Measurements from ENCODE around the gene RRAGC.
"Not testable (repeated sequence)": the region's sequence is repeated elsewhere in the genome, so short reads cannot be mapped to it uniquely, and the experiment has no call there.

The RRAGC gene

GRCh38 chr1:38848071-38848470 is 11.5 kb downstream of the RRAGC start:
- Histone ChIP-seq H3K4me3 (ENCODE audit: low read length, poor library complexity, severe bottlenecking) (no peak overlapping the region), H3K79me2 (ENCODE audit: insufficient read depth, low read length) (no peaks in the 10 kb centered on the region), H3K27me3 (ENCODE audit: insufficient read depth, low read length, poor library complexity, severe bottlenecking) (no peaks in the 10 kb centered on the region), H3K36me3 (ENCODE audit: insufficient read depth, low read length) (peaks cover 23% of the 10 kb centered on the region; the same call in 1 of the 2 replicates), H3K4me1 (ENCODE audit: insufficient read depth, low read length, poor library complexity, severe bottlenecking) (no peaks in the 10 kb centered on the region), H3K9me2 (replicated peaks; ENCODE audit: low read depth, low read length) (no peaks in the 10 kb centered on the region), H4K20me1 (ENCODE audit: insufficient read depth, low read length, poor library complexity, severe bottlenecking) (no peaks in the 10 kb centered on the region), H3K9ac (ENCODE audit: low read depth, low read length, poor library complexity, severe bottlenecking) (no peak overlapping the region), H3K9me3 (ENCODE audit: insufficient read depth, low read depth, low read length) (no peaks in the 10 kb centered on the region), H3F3A (ENCODE audit: low read depth) (peaks cover 3% of the 10 kb centered on the region; the same call in 1 of the 2 replicates), H2AFZ (ENCODE audit: low read length) (no peak overlapping the region), H3K4me2 (ENCODE audit: low read depth, low read length, poor library complexity, severe bottlenecking) (no peak overlapping the region)
- no peak for TF ChIP-seq EZH2phosphoT487 (IDR thresholded peaks at IDR 0.05; ENCODE audit: borderline replicate concordance)
- TF ChIP-seq CTCF (conservative IDR thresholded peaks at IDR 0.05; ENCODE audit: low read length) = no peak

- H3K27me3 ChIP-seq (ENCODE audit: insufficient read depth, low read length, poor library complexity, severe bottlenecking) = no peaks in the 10 kb centered on the region
- no peaks in the 10 kb centered on the region for H3K9me3 ChIP-seq (ENCODE audit: insufficient read depth, low read depth, low read length)
- no peaks in the 10 kb centered on the region for H3K9me2 ChIP-seq (replicated peaks; ENCODE audit: low read depth, low read length)
- H3K4me1 ChIP-seq (ENCODE audit: insufficient read depth, low read length, poor library complexity, severe bottlenecking) = no peaks in the 10 kb centered on the region
- no peaks in the 10 kb centered on the region for H3K79me2 ChIP-seq (ENCODE audit: insufficient read depth, low read length)
- H3K9ac ChIP-seq (ENCODE audit: low read depth, low read length, poor library complexity, severe bottlenecking) = no peak overlapping the region
- H3F3A ChIP-seq (ENCODE audit: low read depth) = no peaks in the 10 kb centered on the region
- no peak overlapping the region for H3K4me3 ChIP-seq (ENCODE audit: low read length, poor library complexity, severe bottlenecking)
- no peak overlapping the region for H3K4me2 ChIP-seq (ENCODE audit: low read depth, low read length, poor library complexity, severe bottlenecking)
- no peaks in the 10 kb centered on the region for H4K20me1 ChIP-seq (ENCODE audit: insufficient read depth, low read length, poor library complexity, severe bottlenecking)
- no peak overlapping the region for H2AFZ ChIP-seq (ENCODE audit: low read length)
- TF ChIP-seq EZH2phosphoT487 (IDR thresholded peaks at IDR 0.05; ENCODE audit: borderline replicate concordance) (no peak), CTCF (conservative IDR thresholded peaks at IDR 0.05; ENCODE audit: low read length) (no peak)
- peaks cover 29% of the 10 kb centered on the region; the same call in 1 of the 2 replicates for H3K36me3 ChIP-seq (ENCODE audit: insufficient read depth, low read length)
Observed at GRCh38 chr1:38846210-38846609, 13.4 kb downstream of the RRAGC start.

GRCh38 chr1:38845088-38845487 is 14.5 kb downstream of the RRAGC start:
- not testable (repeated sequence) for H4K20me1 ChIP-seq (ENCODE audit: insufficient read depth, low read length, poor library complexity, severe bottlenecking); H3K4me3 ChIP-seq (ENCODE audit: low read length, poor library complexity, severe bottlenecking); H3K9ac ChIP-seq (ENCODE audit: low read depth, low read length, poor library complexity, severe bottlenecking); H2AFZ ChIP-seq (ENCODE audit: low read length); H3K4me1 ChIP-seq (ENCODE audit: insufficient read depth, low read length, poor library complexity, severe bottlenecking); H3K9me3 ChIP-seq (ENCODE audit: insufficient read depth, low read depth, low read length); H3K9me2 ChIP-seq (replicated peaks; ENCODE audit: low read depth, low read length); H3F3A ChIP-seq (ENCODE audit: low read depth); H3K79me2 ChIP-seq (ENCODE audit: insufficient read depth, low read length); H3K4me2 ChIP-seq (ENCODE audit: low read depth, low read length, poor library complexity, severe bottlenecking); H3K27me3 ChIP-seq (ENCODE audit: insufficient read depth, low read length, poor library complexity, severe bottlenecking)
- peaks cover 28% of the 10 kb centered on the region; the same call in 1 of the 2 replicates for H3K36me3 ChIP-seq (ENCODE audit: insufficient read depth, low read length)

GRCh38 chr1:38840281-38840680 is 19.3 kb downstream of the RRAGC start:
- H3K27me3 ChIP-seq (ENCODE audit: insufficient read depth, low read length, poor library complexity, severe bottlenecking) = no peaks in the 10 kb centered on the region
- H3K4me2 ChIP-seq (ENCODE audit: low read depth, low read length, poor library complexity, severe bottlenecking) = no peak overlapping the region
- H3K9me3 ChIP-seq (ENCODE audit: insufficient read depth, low read depth, low read length) = no peaks in the 10 kb centered on the region
- no peak for TF ChIP-seq CTCF (conservative IDR thresholded peaks at IDR 0.05; ENCODE audit: low read length)
- TF ChIP-seq EZH2phosphoT487 (IDR thresholded peaks at IDR 0.05; ENCODE audit: borderline replicate concordance) = no peak
- H3K9me2 ChIP-seq (replicated peaks; ENCODE audit: low read depth, low read length) = no peaks in the 10 kb centered on the region
- H3K36me3 ChIP-seq (ENCODE audit: insufficient read depth, low read length) = peaks cover 45% of the 10 kb centered on the region; the same call in 1 of the 2 replicates
- H3K4me3 ChIP-seq (ENCODE audit: low read length, poor library complexity, severe bottlenecking) = no peak overlapping the region
- H3K4me1 ChIP-seq (ENCODE audit: insufficient read depth, low read length, poor library complexity, severe bottlenecking) = no peaks in the 10 kb centered on the region
- H3K79me2 ChIP-seq (ENCODE audit: insufficient read depth, low read length) = no peaks in the 10 kb centered on the region
- H3K9ac ChIP-seq (ENCODE audit: low read depth, low read length, poor library complexity, severe bottlenecking) = no peak overlapping the region
- no peaks in the 10 kb centered on the region for H4K20me1 ChIP-seq (ENCODE audit: insufficient read depth, low read length, poor library complexity, severe bottlenecking)
- H2AFZ ChIP-seq (ENCODE audit: low read length) = no peak overlapping the region
- H3F3A ChIP-seq (ENCODE audit: low read depth) = no peaks in the 10 kb centered on the region

Data from Loucy (cell line).